Activated CD4-positive, alpha-beta T cell treated with anti-CD3 and anti-CD28 coated beads for 48 hours (primary cell): ENCODE data around the gene NR2F1-AS1.
"Not testable (repeated sequence)": the region's sequence is repeated elsewhere in the genome, so short reads cannot be mapped to it uniquely, and the experiment has no call there.

Source experiments
- DNase-seq: peaks from one replicate; pipeline ENCODE4 v3.0.0-alpha.2; 2020

Gene NR2F1-AS1

GRCh38 chr5:93512799-93513198, 68.2 kb downstream of the NR2F1-AS1 start:
- DNase-seq, result no peak

GRCh38 chr5:93511445-93511844, 69.6 kb downstream of the NR2F1-AS1 start:
- DNase-seq, result no peak

DNA sequence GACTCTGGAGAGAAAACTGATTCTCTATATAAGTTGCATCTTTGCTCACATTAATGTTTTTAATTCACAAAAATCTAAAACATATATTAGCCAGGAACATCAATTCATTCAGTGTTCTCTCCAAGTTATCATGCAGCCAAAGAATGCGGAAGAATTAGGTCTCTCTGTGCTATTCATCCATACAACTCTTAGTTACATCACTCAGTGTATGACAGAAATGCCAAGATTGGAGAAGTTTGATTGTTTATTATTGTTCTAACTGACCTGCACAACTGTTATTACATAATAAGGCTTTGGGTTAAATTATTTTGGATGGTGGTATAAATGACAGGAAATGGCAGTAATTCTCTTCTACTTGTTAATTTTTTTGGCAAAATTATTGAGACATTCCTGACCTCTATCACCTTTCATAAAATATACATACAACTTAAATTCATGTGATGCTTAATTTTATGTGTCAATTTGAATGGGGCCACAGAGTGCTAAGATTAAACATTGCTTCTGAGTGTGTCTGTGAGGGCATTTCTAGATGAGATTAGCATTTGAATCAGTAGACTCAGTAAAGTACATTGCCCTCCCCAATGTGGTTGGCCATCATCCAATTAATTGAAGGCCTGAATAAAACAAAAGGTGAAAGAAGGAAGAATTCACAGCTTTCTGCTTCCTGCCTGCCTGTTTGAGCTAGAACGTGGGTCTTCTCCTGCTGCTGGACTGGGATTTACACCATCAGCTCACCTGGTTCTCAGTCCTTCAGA, 70.2 kb downstream of the NR2F1-AS1 start:
- DNase-seq, result no peak

DNA sequence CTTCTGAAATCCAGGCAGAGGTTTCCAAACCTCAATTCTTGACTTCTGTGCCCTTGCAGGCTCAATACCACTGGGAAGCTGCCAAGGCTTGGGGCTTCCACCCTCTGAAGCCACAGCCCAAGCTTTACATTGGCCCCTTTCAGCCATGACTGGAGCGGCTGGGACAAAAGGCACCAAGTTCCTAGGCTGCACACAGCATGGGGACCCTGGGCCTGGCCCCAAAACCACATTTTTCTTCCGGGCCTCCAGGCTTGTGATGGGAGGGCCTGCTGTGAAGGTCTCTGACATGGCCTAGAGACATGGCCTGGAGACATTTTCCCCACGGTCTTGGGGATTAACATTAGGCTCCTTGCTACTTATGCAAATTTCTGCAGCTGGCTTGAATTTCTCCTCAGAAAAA, 75.5 kb downstream of the NR2F1-AS1 start:
- DNase-seq, result not testable (repeated sequence)

DNA sequence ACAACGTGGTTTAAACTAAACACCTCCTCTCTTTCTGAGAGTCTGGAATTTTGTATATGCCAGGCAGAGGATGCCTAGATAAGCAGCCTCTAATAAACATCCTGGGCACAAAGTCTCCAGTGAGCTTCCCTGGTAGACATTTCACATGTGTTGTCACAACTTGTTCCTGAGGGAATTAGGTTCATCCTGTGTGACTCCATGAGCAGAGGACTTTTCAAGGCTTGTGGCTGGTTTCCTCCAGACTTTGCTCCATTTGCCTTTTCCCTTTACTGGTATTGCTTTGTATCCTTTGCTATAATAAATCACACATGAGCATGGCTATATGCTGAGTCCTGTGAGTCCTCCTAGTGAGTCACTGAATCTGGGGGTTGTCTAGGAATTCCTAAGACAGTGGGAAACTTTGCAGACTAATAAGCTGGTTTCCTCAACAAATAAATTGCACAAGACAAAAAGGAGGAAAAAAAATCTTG, 77.4 kb downstream of the NR2F1-AS1 start:
- DNase-seq, result no peak

DNA sequence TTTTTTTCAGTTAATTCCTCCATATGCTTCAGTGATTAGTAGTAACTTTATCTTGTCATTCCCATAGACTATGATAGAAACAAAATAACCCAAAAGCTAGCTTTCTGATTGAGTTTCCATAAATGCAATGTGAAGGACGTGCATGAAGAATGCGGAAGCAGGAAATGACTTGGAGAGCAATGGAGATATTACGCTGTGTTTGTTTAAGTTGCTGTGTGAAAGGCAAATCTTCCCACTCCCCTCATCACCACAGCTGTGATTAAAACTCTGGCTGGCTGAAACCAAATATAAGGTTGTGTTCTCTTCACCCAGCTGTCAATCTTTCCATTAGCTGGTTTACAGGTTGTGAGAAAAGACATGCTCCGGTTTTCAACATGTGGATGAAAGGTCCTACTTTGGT, 83.9 kb downstream of the NR2F1-AS1 start:
- no peak for DNase-seq

DNA sequence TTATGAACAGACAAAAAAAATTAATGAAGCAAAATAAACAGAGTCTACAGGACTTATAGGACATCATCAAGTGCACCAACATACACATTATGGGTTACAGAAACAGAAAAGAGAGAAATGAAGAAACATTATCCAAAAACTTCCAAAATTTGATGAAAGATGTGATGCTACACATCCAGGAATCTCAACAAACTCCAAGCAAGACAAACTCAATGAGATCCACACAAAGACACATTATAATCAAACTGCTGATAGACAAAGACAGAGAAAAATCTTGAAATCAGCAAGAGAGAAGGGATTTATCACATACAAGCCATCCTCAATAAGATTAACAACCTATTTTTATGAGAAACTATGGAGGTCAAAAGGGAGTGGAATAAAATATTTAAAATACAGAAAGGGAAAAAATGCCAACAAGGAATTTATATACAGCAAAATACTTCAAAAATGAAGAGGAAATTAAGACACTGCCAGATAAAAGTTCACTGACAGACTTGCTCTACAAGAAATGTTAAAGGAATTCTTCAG, 101.0 kb downstream of the NR2F1-AS1 start:
- DNase-seq, result no peak

DNA sequence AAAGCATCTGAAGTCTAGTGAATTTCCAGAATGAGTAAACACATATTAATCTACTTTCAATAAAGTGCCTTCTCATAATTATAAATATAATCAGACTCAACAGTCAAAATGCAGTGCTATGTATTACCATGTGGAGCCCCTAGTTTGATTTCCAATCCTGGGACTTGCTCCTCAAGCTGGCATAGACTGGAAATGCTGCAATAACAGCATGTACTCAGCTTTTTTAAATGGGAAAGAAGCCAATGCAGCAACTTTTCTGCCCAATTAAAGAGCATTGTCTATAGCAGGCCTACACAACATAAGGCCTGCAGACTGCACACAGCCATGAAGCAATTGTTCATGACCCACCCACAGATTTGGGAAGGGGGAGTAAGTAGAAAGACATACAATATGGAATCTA, 103.2 kb downstream of the NR2F1-AS1 start:
- no peak for DNase-seq

DNA sequence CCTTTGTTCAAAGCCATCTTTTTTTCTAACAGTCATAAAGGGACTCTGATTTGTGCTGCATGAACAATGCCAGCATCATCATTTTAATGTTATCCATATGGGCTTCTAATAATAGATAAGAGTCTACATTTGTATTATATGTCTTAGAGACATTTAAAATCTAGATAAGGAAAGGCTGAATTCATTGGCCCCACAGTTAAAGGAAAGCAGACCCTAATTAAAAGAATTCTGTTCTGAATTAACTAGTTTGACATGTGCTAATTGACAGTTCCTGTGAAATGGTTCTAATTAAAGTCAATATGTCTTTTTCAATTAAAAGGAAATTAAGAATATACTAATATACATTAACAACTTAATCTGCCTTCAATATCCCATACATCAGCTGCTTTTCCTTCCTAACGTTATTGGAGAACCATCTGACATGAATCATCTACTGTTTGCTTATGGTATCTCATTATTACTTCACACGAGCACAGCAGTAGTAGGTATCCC, 104.7 kb downstream of the NR2F1-AS1 start:
- DNase-seq, result no peak

DNA sequence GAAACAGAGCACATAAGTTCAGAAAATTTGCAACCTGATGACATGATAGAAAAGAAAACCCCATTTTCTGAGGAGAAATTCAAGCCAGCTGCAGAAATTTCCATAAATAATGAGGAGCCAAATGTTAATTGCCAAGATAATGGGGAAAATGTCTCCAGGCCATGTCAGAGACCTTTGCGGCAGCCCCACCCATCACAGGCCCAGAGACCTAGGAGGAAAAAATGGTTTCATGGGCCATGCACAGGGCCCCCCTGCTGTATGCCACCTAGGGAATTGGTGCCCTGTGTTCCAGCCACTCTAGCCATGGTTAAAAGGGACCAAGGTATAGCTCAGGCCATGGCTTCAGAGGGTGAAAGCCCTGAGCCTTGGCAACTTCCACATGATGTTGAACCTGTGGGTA, 118.1 kb downstream of the NR2F1-AS1 start:
- no peak for DNase-seq

DNA sequence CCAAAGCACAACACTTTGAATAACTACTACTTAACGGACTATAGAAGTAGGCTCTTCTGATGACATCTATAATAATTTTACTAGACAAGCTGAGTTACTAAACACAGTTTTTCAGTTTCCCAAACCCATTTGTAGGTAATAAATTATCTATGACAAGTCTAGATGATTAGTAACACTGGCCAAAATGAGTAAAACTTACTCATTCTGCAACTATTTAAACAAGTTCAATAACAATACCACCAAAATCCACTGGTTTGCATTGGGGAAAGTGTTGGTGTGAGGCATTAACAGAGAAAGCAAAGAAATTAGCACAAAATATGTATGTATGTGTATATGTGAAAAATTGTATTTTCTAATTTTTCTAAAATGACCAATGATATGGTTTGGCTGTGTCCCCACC, 119.3 kb downstream of the NR2F1-AS1 start:
- no peak for DNase-seq

- DNase-seq, result no peak
These were observed 120.7 kb downstream of the NR2F1-AS1 start for GRCh38 chr5:93460286-93460685.

DNA sequence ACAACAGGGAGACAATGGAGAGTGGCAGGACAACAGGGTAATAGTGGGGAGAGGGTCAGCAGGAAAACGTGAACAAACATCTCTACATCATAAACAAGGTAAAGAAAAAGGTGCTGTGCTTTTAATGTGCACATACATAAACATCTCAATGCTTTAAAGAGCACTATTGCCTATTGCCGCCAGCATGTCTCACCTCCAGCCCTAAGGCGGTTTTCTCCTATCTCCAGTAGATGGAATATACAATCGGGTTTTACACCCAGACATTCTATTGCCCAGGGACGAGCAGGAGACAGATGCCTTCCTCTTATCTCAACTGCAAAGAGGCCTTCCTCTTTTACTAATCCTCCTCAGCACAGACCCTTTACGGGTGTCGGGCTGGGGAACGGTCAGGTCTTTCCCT, 124.2 kb downstream of the NR2F1-AS1 start:
- not testable (repeated sequence) for DNase-seq

DNA sequence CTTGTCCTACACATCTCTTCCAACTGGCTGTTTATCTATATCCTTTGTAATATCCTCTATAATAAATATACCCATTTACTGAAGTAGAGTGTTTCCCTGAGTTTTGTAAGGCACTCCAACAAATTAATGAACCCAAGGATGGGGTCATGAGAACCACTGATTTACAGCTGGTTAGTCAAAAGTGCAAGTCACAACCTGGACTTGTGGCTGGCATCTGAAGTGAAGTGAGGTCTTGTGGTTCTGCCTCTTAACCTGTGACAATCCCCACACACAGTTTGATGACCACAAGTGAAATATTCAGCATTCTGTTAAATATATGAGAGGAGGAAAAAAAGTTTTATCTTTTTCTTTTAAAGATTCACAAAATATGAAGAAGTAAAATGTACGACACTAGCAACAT, 126.1 kb downstream of the NR2F1-AS1 start:
- no peak for DNase-seq

- no peak for DNase-seq
These were observed 128.8 kb downstream of the NR2F1-AS1 start for GRCh38 chr5:93452255-93452654.

- DNase-seq, result no peak
These were observed 142.9 kb downstream of the NR2F1-AS1 start for GRCh38 chr5:93438124-93438523.

- DNase-seq, result no peak
These were observed 144.9 kb downstream of the NR2F1-AS1 start for GRCh38 chr5:93436083-93436482.

DNA sequence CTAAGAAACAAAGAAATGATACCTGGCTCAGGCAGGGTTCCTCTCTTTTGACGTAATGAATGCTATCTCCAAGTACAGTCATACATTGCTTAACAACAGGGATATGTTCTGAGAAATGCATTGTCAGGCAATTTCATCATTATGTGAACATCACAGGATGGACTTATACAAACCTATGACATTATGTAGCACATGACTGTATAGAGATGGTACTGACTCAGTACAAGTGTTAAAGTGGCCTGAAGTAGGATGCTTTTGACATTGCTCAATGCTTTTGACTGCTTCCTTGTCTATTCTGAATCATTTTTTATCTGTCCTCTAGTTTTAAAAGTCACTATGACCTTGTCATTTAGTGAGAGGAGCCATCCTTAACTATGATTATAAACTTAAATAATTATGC, 147.6 kb downstream of the NR2F1-AS1 start:
- no peak for DNase-seq

DNA sequence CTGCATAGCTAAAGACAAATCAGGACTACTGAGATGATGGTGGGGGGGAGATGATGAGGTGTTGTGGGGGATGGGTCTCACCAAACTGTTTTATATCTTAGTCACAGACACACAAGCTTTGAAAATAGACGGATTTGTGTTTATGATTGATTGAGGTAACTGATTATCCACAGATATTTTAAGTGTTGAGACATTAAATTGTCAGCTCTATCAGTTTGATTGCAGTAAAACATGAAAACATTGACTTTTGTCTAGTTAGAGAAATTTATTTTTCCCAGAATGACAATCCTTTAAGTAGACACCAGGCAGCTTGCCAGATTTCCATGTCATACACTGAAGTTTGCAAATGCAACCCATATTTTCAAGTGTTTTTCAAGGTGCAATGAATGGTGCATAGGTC, 149.8 kb downstream of the NR2F1-AS1 start:
- no peak for DNase-seq

- no peak for DNase-seq
These were observed 150.3 kb downstream of the NR2F1-AS1 start for GRCh38 chr5:93430673-93431199.

DNA sequence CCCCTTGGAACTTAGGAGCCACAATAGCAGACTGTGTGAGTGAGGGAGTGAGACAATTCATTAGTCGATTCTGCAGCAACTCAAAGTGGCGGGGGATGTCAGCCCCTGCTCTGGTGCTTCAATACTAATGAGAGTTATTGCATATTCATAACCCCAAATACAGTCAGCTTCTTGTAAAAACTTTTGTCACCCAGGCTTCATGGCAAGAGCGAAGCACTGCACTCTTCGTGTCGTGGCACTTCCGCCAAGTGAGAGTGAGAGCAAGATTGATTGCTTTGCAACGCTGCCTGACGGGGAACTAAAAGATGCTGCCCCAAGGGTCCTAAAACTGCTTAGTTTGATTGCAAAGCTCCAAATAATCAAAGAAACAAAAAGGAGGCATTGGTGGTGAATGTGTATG, 150.9 kb downstream of the NR2F1-AS1 start:
- DNase-seq, result no peak

DNA sequence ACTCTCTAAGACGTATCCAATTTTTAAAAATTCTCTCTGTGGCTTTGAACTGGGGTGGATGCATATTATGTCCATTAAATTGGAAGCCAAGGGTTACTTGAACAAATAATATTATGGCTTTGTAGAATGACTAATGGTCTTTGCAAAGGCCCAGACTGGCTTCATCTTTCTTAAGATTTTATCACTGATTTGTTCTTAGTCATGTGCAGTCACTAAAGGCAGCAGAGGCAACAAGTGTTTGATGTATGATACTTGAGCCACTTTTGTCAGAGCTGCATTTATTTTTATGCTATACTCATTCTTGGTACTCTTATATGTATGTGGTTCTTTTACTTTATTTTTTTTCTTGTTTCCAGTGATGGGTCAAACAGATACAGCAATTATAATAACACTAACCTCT, 152.2 kb downstream of the NR2F1-AS1 start:
- DNase-seq, result no peak

- no peak for DNase-seq
These were observed 153.7 kb downstream of the NR2F1-AS1 start for GRCh38 chr5:93427316-93427715.

DNA sequence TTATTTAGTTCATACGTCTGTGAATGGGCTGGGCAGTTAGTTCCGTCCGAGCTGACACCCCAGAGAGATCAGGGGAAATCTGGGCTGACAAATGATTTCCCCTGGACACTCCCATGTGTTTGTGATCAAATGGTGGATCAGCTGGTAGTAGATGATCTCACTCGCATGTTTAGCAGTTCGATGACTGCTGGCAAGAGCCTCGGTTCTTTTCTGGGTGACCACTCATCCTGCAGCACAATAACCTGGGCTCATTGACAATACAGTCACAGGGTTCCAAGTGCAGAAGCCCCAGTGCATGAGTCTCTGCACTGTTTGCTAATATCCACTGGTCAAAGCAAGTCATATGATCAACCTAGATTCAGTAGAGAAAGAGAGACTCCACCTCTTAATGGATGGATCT, 155.9 kb downstream of the NR2F1-AS1 start:
- DNase-seq, result no peak

GRCh38 chr5:93423300-93423699, 157.7 kb downstream of the NR2F1-AS1 start:
- no peak for DNase-seq
